Stimulated activated CD4-positive, alpha-beta T cell treated with anti-CD3 and anti-CD28 coated beads, TNF-alpha, amount 100 ng/mL, for 48 hours (primary cell): ENCODE measurements around the gene C2orf76.

Experiments used
- DNase-seq, 3 donors: peaks; one replicate each; pipeline ENCODE4 v3.0.0-alpha.2; 2020; ENCODE audit warnings: low read depth in 3 of 3

Gene C2orf76

DNA sequence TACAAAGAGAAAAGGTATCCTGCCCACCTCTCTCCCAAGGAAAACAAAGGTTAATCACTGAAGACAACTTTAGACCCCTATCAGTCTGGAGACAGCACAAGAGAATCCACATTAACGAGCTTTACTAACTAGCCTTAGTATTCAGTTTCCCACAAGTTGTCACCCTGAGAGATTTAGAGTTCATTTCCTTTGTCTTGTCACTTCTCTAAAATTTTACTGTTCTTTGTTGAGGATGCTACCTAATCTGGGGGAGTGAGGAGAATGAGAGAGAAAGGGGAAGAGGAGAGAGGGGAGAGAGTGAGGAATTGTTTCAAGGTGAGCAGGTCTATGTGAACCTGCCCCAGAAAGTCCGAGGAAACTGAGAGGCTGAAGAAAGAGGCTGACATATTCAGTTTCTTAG is 28.4 kb downstream of the C2orf76 start:
- DNase-seq: no peak

DNA sequence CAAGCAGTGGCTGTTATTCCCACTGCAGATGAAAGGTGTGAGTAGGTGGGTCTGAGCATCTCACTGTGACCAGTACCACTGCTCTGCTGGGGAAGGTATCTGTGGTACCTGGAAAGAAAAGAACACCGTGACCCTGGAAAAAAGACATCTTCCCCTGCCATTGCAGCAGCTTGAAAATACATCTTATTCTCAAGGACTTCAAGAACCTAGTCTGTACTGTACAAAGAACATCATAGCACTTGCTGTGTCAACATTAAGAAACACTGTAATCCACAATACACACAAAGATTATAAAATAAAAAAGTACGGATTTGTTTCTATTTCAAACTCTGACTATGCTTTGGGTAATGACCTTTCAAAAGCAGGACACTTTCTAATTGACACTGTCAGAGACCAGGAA is 28.9 kb downstream of the C2orf76 start:
- no peak for DNase-seq

DNA sequence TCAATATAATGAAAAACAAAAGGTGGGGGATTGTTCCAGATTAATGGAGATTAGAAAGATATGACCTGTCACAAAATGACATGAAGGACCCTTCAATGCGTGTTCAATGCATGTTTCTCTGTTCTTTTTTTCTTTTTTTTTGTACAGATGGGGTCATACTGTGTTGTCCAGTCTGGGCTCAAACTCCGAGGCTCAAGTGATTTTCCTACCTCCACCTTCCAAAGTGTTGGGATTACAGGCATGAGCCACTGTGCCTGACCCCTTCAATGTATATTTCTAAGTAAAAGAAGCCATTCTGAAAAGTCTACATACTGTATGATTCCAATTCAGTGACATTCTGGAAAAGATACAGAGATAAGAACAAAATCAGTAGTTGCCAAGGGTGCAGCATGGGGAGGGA is 32.8 kb downstream of the C2orf76 start:
- no peak for DNase-seq

DNA sequence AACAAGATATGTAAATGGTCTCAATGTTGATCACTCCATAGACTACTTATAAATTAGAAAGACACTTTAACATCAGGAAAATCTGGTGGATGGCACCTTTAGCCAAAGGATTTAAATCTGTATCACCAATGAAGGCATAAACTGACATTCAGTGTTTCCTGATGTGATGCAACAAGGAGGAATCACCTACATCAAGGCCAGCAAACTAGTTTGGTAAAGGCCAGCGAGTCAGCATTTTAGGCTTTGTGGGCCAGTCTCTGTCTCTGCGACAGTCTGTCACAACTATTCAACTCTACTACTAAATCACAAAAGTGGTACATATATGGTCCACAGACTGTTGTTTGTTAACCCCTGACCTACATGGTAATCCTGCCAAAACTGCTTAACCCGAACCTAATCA is 33.3 kb downstream of the C2orf76 start:
- DNase-seq: no peak

DNA sequence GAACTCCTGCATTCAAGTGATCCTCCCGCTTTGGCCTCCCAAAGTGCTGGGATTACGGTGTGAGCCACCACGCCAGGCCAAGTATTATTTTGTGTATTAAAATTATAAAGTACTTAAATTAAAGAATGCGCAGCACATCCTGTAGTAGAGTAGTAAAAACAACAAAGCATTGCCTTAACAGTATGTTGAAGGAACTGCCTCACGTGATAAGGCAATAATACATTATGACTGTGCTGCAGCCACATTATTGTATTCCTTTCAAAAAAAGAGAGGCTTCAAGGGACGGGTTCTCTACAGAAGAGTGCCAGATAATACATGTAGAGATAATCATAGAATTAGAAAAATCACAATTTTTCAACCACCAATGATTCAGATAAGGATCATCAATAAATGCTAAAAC is 33.7 kb downstream of the C2orf76 start:
- DNase-seq: no peak

DNA sequence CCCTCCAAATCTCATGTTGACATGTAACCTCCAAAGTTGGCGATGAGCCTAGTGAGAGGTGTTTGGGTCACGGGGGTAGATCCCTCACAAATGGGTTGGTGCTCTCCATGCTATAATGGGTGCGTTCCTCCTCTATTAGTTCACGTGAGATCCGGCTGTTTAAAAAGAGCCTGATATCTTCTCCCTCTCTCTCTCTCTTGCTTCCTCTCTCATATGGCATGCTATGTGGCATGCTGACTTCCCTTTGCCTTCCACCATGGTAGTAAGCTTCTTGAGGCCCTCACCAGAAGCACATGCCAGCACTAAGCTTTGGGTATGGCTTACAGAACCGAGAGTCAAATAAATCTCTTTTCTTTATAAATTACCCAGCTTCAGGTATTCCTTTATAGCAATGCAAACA is 39.2 kb downstream of the C2orf76 start:
- DNase-seq: no peak

DNA sequence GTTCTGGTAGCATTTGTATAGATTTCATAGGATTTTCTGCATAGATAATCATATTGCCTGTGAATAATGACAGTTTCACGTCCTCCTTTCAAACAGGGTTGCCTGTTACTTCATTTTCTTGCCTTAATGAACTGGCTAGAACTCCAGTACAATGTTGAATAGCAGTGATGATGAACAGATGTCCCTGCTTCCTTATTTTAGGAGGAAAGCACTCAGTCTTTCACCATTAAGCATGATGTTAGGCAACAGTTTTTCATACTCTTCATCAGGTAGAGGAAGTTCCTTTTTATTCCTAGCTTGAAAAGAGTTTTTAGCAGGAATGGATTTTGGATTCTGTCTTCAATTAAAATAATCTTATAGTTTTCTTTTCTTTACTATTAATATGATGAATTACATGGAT is 39.7 kb downstream of the C2orf76 start:
- no peak for DNase-seq

DNA sequence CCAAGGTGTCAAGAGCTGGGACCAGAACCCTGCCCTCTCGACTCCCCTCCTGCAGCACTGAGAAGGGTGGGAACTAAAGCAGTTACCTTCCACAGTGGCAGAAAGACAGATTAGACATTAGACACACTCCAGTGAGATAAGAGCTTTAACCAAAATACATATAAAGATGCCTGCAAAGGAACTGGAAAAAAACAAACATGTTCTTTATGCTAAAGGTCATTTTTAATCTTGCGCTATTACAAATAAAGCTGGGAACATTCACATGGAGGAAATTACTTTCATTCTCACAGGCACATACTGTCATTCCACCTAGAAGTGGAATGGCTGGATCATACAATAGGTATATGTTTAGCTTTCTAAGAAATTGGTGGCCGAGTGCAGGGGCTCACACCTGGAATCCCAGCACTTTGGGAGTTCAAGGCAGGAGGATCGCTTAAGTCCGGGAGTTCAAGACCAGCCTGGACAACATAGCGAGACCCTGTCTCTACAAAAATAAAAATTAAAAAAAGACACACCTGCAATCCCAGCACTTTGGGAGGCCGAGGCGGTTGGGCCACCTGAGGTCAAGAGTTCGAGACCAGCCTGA is 41.9 kb downstream of the C2orf76 start:
- DNase-seq: no peak

DNA sequence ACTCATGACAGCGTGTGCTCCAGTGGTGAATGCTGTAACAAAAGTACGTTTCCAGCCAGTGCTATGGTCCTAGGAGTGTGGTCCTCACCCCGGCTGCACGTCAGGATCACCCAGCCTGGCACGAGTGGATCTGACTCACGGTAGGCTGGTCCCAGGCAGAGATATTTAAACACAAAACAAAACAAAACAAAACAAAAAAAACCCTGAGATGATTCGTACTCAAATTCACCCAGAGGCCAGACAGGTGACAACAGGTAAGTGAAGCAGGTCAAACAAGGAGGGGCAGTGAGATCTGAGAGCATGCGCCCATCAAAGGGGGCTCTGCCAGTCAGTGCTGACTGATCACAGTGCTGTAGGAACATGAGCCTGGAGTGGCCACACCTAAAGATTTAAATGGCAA is 43.2 kb downstream of the C2orf76 start:
- DNase-seq: no peak

DNA sequence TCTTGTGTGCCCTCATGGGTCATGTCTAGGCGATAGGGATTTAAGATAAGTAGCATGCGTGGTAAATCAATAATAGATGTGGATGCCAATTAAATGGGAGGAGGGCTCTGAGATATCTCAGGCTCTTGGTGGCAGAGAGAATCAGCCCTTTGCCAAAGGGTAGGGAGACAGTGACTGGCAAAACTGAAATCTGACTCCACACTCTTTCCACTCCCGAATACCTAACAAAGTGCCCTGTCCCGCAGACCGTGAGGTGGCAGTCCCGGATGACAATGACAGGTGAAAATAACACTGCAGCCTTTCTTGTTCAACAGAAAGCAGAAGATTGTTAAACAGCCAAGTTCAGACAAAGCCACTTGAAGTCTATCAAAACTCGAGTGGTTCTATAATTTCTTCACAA is 47.0 kb downstream of the C2orf76 start:
- no peak for DNase-seq

DNA sequence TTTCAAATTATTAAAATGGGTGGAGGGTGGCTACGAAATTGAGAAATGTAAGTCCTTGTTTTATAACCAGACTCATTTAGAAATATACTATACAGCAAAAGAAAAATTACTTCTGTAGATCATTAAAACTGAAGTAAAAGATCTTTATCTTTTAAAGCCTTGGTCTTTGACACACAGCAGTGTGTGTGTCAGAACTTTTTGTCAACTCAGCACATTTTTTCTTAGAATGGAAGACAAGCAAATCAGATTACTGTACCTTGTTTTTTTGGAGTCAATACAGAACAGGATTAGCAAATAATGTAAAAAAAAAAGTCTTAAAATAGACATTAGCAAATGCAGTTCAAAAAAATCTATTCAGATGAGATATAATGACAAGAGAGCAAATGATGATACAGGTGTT is 49.1 kb downstream of the C2orf76 start:
- DNase-seq: no peak

DNA sequence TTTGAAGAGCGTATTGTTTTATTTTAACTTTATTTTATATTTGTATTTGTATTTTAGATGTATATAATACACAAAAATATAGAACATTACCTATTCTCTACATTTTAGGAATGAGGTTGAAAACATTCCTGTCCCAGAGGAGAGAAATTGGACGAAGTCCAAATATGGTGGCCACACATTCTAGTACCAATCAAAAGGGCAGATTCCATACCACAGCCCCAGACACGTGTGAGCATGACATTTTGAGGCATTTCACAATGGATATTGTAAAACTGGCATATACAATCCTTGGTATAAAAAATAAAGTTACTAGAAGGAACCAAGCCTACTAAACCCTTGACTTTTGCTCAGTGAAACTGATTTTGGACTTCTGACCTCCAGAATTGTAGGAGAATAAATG is 50.6 kb downstream of the C2orf76 start:
- DNase-seq: no peak

DNA sequence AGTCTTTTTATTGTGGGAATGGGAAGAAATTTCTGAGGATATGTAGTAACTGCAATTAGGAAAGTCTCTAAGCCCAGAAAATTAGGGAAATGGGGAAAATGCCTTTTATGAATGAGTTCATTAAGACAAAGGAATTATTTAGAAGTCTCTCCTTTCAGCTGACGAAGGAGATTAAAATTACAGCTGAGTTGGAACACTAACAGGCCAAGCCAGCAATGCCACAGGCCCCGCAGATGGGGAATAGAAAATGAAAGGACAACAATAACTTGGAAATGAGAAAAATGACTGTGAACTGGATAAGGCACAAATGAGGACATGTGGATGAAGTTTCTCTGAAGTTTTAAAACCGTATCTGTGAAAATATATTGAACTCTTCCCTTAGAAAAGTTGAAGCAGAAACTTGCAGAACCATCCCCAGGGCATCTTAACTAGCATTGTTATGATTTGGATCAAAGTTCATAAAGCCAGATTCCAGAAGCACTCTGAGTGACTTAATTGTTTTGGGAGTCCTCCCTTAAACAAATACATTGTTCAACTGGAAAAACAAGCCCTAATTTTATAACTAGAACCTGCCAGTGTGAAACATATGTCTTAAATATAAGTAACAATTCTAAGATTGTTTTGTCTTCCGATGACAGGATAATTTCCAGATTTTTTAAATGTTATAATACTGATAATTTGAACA is 51.3 kb downstream of the C2orf76 start:
- no peak for DNase-seq

DNA sequence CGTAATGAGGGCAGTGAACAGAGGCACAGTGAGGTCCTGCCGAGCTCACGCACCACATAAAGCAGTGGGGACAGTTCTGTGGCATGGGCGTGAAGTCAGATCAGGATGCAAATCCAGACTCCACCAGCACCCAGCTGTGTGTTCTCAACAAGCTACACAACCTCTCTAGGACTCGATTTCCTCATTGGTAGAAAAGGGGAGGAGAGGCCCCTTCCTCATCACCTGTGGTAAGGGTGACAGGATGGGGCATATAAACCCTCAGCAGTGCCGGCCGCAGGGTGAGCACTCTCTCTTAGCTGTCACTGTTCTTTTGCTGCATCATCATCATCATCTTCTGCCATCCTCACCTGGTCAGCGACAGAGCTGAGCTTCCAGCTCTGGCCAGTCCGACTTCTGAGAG is 54.8 kb downstream of the C2orf76 start:
- no peak for DNase-seq

DNA sequence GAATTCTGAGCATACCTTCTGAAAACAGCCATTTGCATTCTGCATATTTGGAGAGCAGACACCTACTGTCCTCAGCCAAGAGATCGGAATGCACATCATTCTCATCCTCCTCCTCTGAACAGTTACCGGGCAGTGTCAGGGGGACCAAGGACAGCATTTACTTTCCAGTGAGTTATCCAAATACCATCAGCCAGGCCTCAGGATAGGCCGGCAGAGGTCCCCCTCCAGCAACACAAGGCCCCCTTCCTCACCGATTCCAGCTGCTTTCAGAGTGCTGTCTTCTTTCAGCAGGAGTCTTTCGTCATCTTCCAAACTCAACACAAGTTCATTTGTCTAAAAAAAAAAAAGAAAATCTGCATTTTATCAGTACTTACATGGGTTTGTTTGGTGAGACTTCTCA is 55.3 kb downstream of the C2orf76 start:
- no peak for DNase-seq

DNA sequence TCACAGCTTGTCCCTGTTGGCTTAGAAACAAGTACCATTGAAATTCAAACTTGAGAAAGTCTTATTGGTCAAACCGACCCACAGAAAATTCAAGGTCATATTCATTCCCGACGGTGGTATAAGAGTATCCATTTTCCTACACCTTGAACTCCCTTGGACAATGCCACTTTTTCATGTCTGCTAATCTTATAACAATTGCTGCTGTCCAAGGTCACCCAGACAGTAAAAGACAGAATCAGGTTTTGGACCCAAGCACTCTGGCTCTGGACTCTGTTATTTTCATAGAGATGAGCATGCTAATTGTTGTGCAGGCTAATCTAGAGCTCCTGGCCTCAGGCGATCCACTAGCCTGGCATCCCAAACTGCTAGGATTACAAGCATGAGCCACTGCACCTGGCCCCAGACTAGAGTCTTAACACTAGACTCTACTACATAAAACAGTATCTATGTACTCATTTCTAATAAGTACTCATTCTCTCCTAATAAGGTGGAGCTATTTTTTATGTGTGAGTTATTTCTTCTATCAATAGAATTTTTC is 57.8 kb downstream of the C2orf76 start:
- DNase-seq: no peak

DNA sequence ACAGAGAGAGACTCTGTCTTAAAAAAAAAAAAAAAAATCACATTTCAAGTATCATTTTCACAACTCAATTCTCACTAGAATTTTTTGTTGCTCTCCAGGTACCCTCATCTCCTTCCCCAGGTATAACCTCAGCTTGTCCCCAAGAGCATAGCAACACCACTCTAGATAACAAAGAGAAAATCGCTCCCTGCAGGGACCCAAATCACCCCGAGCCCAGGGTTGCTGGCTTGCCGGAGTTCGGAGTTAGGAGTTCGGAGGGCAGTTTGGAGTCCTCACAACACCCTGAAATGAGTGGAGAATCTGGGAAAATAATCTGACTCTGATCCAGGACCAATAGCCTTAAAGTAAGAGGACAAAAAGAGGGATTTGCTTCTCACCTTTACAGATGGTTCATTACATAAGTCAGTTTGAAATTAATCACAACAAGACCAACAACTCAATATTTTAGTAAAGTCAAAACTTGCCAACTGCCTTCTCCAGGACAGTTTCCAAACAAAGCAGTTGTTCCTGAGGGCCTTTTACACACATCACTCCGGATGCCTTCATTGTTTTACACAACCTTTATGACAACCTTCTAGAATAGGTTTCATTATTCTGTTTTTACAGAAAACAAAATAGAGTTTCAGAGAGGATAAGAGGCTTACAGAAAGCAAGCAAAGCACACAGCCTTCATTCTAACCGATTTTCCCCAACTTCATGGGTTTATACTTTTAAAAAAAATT is 59.1 kb downstream of the C2orf76 start:
- no peak for DNase-seq

DNA sequence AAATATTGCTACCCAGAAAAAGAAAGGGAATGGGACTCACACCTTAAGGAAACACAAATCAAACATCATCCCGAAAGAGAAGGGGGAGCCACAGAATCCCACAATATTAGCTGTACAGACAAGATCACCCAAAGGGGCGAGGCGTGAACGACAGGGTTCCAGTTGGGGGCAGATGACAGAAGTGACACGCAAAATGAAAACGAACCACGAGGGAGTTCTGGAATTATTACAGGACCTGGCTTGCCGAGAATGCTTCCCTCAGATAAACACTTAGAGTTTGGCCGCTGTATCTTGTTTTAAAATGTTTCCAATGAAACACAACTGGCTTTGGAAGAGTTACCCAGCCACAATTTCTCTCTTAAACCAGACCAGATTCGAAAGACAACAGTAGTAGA is 60.4 kb downstream of the C2orf76 start:
- DNase-seq: no peak

DNA sequence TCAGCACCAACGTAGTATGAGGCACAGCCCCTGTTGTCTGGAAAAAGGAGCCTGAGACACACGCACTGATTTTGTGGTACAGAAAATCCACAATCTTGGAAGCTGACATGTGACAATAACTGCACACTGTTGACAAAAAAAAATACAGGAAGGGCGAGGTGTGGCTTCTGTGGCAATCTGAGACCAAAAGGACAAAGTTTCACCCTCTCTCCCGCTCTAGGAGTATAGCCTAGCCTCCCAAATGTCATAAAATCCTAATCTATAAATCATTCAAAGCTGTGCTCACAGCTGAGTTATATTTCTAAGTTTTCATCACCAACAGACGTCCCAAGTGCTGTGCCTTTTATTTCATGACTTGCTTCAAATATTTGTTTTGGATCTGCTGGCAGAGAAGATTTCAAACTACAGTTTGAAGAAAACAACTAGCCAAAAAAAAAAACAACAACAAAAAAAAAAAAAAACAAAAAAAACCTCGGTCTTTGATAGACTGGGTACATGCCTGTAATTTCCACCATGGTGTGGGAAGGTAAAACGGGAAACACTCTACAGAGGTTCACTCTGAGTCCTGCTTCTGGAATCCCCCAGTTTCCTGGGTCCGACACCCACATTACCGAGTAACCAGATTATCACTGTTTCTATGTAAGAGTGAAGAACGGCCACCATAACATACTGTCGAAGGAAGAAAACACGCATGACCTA is 61.0 kb downstream of the C2orf76 start:
- DNase-seq: no peak

DNA sequence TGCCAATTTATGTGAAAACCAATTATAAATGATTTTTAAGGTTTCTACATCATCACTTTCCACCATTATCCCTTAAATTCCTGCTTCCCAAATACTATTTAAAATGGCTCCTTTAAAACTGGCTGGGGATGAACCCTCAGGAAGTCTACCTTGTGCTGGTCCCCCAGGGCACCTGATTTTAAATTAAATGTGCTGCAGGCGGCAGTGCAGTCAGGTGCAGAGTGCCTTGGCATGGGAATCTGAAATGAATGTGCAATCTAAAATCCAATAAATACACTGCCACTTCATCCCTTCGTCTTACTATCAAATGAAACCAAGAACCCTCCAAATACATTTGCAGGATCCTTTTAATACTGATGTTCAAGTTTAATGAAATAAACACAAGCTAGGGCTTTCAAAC is 61.8 kb downstream of the C2orf76 start:
- DNase-seq: no peak

DNA sequence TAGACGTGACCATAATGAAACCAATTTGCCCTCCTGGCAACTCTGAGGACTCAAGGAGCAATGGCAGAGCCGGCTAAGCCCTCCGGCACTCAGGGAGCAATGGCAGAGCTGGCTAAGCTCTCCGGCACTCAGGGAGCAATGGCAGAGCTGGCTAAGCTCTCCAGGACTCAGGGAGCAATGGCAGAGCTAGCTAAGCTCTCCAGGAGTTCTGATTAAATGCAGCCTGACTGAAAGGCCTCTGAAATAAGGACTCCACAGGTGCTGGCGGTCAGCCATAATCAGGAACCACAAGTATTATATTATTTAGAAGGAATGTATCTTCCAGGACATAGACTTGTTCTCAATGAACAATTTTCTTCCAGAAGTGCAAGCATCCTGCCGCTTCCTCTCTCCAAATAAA is 65.2 kb downstream of the C2orf76 start:
- no peak for DNase-seq

DNA sequence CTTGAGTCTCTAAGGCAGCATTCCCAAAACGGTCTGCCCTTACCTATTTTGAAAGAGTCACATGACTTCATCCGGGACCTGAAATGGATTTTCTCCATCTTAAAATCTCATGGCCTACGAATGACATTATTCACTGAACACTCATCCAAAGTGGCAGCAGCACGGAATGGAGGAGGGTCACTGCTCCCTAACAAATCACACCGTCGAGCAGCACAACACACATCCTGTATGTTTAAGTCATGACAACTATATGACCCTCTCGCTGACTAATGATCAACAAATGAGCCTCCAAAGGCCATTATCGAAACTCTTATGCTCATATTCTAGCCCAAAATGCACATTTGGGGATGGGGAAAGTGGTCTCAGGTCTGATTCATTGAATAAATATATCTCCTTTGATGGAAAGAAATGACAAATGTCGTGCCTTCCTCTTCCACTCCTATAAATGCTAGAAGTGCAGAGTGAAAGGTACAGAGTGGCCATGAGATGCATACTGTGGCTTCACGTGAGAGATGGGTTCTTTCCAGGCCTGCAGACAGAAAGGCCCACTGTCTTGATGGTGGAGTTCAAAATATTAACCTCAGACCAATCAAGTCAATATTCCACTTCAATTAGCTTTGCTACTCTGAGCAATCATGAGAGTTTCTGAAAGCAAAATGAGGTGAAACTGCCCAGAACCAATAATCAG is 70.8 kb downstream of the C2orf76 start:
- no peak for DNase-seq
